Transverse colon (tissue), 4 donors: ENCODE results near the gene TRIM3. TPM values are rescaled to one million over a fixed set of nuclear protein-coding genes. Genes with fewer than 3 reads are reported as not detected.
A peak's percentile ranks its signal among the peaks of the same experiment; 100 is the strongest.

ENCODE experiments used
- DNase-seq: peaks from one replicate; pipeline ENCODE4 v3.0.0-alpha.2; 2019
- H3K27ac ChIP-seq, 4 donors: fragments of 200-600 bp; sonication (generic); 2 replicates each; pipeline ENCODE4 v1.5.1; 2016 to 2018; ENCODE audit warnings: inconsistent platforms in 4 of 4
- H3K27me3 ChIP-seq: fragments of 200-600 bp; sonication (generic); 2 replicates; pipeline ENCODE4 v1.5.1; 2017; ENCODE audit warnings: inconsistent platforms
- H3K36me3 ChIP-seq, 4 donors: fragments of 200-600 bp; sonication (generic); 2 replicates each; pipeline ENCODE4 v1.5.1; 2017 to 2019; ENCODE audit warnings: inconsistent platforms in 4 of 4
- H3K4me1 ChIP-seq, 4 donors: fragments of 200-600 bp; sonication (generic); 2 replicates each; pipeline ENCODE4 v1.5.1; 2017 to 2020; ENCODE audit warnings: inconsistent platforms in 4 of 4
- H3K4me3 ChIP-seq, 4 donors: fragments of 200-600 bp; sonication (generic); 1 replicate in 1 of 4; 2 replicates in 3 of 4; pipeline versions ENCODE4 v1.5.1 to v1.6.1; 2017 to 2019; ENCODE audit warnings: inconsistent platforms in 4 of 4
- H3K9me3 ChIP-seq, 2 donors: fragments of 200-600 bp; sonication (generic); 2 replicates each; pipeline ENCODE4 v1.5.1; 2017 to 2019; ENCODE audit warnings: inconsistent platforms in 2 of 2
- CTCF ChIP-seq, 5 experiments: fragments of 200-600 bp in 3 of 5; fragments of 450-650 bp in 2 of 5; sonication (generic) in 3 of 5; IDR thresholded peaks; 1 replicate in 2 of 5; 2 replicates in 3 of 5; pipeline ENCODE4 v1.5.1; 2016 to 2017; ENCODE audit warnings: antibody characterized with exemption in 5 of 5, inconsistent platforms in 3 of 5, mild to moderate bottlenecking in 2 of 5, moderate library complexity in 1 of 5
- EP300 ChIP-seq: sonication (generic); formaldehyde crosslinking; IDR thresholded peaks from one replicate; pipeline ENCODE4 v1.6.1; 2017; ENCODE audit warnings: antibody characterized with exemption, low read depth
- POLR2A ChIP-seq: fragments of 450-650 bp; IDR thresholded peaks from one replicate; pipeline ENCODE4 v1.6.1; 2016; ENCODE audit warnings: antibody characterized with exemption, mild to moderate bottlenecking, moderate library complexity
- POLR2AphosphoS5 ChIP-seq, 3 donors: sonication (generic); formaldehyde crosslinking; IDR thresholded peaks; one replicate each; pipeline ENCODE4 v1.6.1; 2016; ENCODE audit warnings: antibody characterized with exemption in 3 of 3
- WGBS, 2 donors: methylation state at CpG; one replicate each; pipeline ENCODE4 v1.1.5; 2018; ENCODE audit warnings: low coverage in 1 of 2; 5-methylcytosine and 5-hydroxymethylcytosine counted together
- in situ Hi-C, 4 donors: fragments of 200-750 bp; cut with MboI; loops; one replicate each; pipeline versions ENCODE4 v1.15.0 to v1.15.1; 2017; ENCODE audit warnings: low sequenced_read_pairs in 3 of 4, low pct_ligation_motif_present in 1 of 4, low pct_unique_long_range_greater_than_20kb in 1 of 4
- intact Hi-C: fragments of 100-400 bp; cut with DNase I; formaldehyde crosslinking; loops from one replicate; pipeline ENCODE4 v1.15.1; 2023; ENCODE audit warnings: low total_unique reads
- total RNA-seq, 4 donors: library from RNA; depleted of rRNA; stranded (reverse); fragments of >200 nt; gene quantifications; one replicate each; pipeline ENCODE4 v1.1.0, GENCODE V29; 2016

TRIM3 gene
- total RNA-seq, 4 donors from 2014 or later, result 49.1 to 205 (median 67.9) TPM

- Histone ChIP-seq H3K27ac (peak overlapping the region in 2 of 4 donors; percentile 91 to 94), H3K27me3 (no peaks in the 10 kb centered on the region), H3K4me1 (peaks cover 13 to 57% (median 39%) of the 10 kb centered on the region in 4 donors), H3K36me3 (peaks cover 0 to 7% (median 0%) of the 10 kb centered on the region in 4 donors), H3K9me3 (no peaks in the 10 kb centered on the region), H3K4me3 (no peak overlapping the region)
- in situ Hi-C loops, result loop anchor here in 1 of 4 donors (10.0 kb wide), 1 partner anchor 248 kb away; the partner anchor contains the start of genes CNGA4 and FHIP1B
- no peak for DNase-seq
- intact Hi-C loops, result no loop called here
- TF ChIP-seq EP300, result no peak
- 83 to 84% methylated on average over 6 of the region's 6 CpGs for WGBS, 2 donors
These were observed 9.3 kb upstream of the TRIM3 start for GRCh38 chr11:6483015-6483414.

- Histone ChIP-seq H3K27ac (peak overlapping the region; percentile 91 to 96 (median 94)), H3K4me3 (peak overlapping the region in 2 of 4 donors; percentile 64 to 68), H3K27me3 (no peaks in the 10 kb centered on the region), H3K9me3 (no peaks in the 10 kb centered on the region), H3K4me1 (peaks cover 13 to 51% (median 36%) of the 10 kb centered on the region in 4 donors), H3K36me3 (peaks cover 0 to 9% (median 0%) of the 10 kb centered on the region in 4 donors)
- TF ChIP-seq CTCF (IDR thresholded peaks at IDR 0.05) (no peak), EP300 (no peak), POLR2A (no peak), POLR2AphosphoS5 (IDR thresholded peaks at IDR 0.05) (no peak)
- no peak for DNase-seq
- in situ Hi-C loops (loop anchor here in 1 of 4 donors (10.0 kb wide), 1 partner anchor 248 kb away; the partner anchor contains the start of genes CNGA4 and FHIP1B), intact Hi-C loops (no loop called here)
- 40 to 72% methylated on average over 2 to 4 of the region's 4 CpGs for WGBS, 2 donors
These were observed 8.7 kb upstream of the TRIM3 start for GRCh38 chr11:6482441-6482840.

- no peak for DNase-seq
- in situ Hi-C loops (loop anchor here in 1 of 4 donors (10.0 kb wide), 1 partner anchor 247 kb away; the partner anchor contains the start of genes CNGA4 and FHIP1B), intact Hi-C loops (no loop called here)
- Histone ChIP-seq H3K27ac (peak overlapping the region; percentile 91 to 96 (median 94)), H3K27me3 (no peaks in the 10 kb centered on the region), H3K9me3 (no peaks in the 10 kb centered on the region), H3K4me1 (peaks cover 13 to 46% (median 33%) of the 10 kb centered on the region in 4 donors), H3K36me3 (peaks cover 0 to 9% (median 0%) of the 10 kb centered on the region in 4 donors), H3K4me3 (peak overlapping the region; percentile 64 to 74 (median 66))
- TF ChIP-seq POLR2A (no peak), POLR2AphosphoS5 (IDR thresholded peaks at IDR 0.05) (no peak), EP300 (no peak), CTCF (IDR thresholded peaks at IDR 0.05) (no peak)
- 11% methylated on average over 13 of the region's 13 CpGs; no CpG with 5 or more reads in 1 of the 2 donors for WGBS, 2 donors
These were observed 8.2 kb upstream of the TRIM3 start for GRCh38 chr11:6481924-6482275.

- TF ChIP-seq POLR2A (peak; percentile 96), CTCF (IDR thresholded peaks at IDR 0.05) (no peak), POLR2AphosphoS5 (IDR thresholded peaks at IDR 0.05) (peak; percentile 98 to 99 (median 99)), EP300 (peak; percentile 49)
- intact Hi-C loops, result no loop called here
- 1% methylated on average over 61 of the region's 66 CpGs; no CpG with 5 or more reads in 1 of the 2 donors for WGBS, 2 donors
- peak within 1 kb of the TSS; percentile 91 to 96 (median 94) for H3K27ac ChIP-seq
- DNase-seq, result peak; percentile 99
- peak within 1 kb of the TSS; percentile 64 to 88 (median 66) for H3K4me3 ChIP-seq
- no peaks in the 10 kb centered on the region for H3K27me3 ChIP-seq
- in situ Hi-C loops, result loop anchor here in 1 of 4 donors (10.0 kb wide), 1 partner anchor 246 kb away; the partner anchor contains the start of genes CNGA4 and FHIP1B
- H3K4me1 ChIP-seq, result peaks cover 13 to 40% (median 29%) of the 10 kb centered on the region in 4 donors
- peaks cover 0 to 9% (median 0%) of the 10 kb centered on the region in 4 donors for H3K36me3 ChIP-seq
- no peaks in the 10 kb centered on the region for H3K9me3 ChIP-seq
These were observed 7.5 kb upstream of the TRIM3 start, which contains the start of the genes ARFIP2 and TIMM10B for GRCh38 chr11:6481012-6481923. Gene ARFIP2, minus strand, starts transcription at chr11:6481331. Its CDS starts 910 bp downstream, at chr11:6480421. Gene TIMM10B, plus strand, starts transcription at chr11:6481501. Its CDS starts 16 bp downstream, at chr11:6481517.
